Kidney epithelial cell (primary cell): ENCODE results near the gene TMEM204. TPM values are rescaled to one million over a fixed set of nuclear protein-coding genes. Genes with fewer than 3 reads are reported as not detected.

Experiments
- DNase-seq: peaks from one replicate; pipeline ENCODE4 v3.0.0-alpha.2; 2010; ENCODE audit warnings: low read depth
- H3K27me3 ChIP-seq: 2 replicates; pipeline ENCODE4 v1.6.0; 2011; ENCODE audit warnings: low read length; ENCODE audit not compliant: control insufficient read depth, insufficient read depth
- H3K36me3 ChIP-seq: 2 replicates; pipeline ENCODE4 v1.5.1; 2011; ENCODE audit warnings: low read length; ENCODE audit not compliant: control insufficient read depth, insufficient read depth
- H3K4me3 ChIP-seq: 2 replicates; pipeline ENCODE4 v1.5.1; 2011; ENCODE audit warnings: low read depth, mild to moderate bottlenecking, control low read depth, low read length
- total RNA-seq: library from RNA; depleted of rRNA; stranded (reverse); fragments of >200 nt; gene quantifications from 2 replicates; pipeline ENCODE4 v1.2.3, GENCODE V29; 2015
- TF ChIP-seq, protein P1 (sequence below): IDR thresholded peaks from 2 replicates; pipeline ENCODE4 v1.5.1; 2011; ENCODE audit warnings: mild to moderate bottlenecking, moderate library complexity, low read length, control low read depth, inconsistent platforms; ENCODE audit not compliant: insufficient read depth, poor library complexity, severe bottlenecking

TMEM204 gene
- total RNA-seq, 1 donor from 2014 or later: 4.0 TPM

GRCh38 chr16:1534021-1535020, 855 bp downstream of the TMEM204 start:
- TF ChIP-seq, protein P1, sequence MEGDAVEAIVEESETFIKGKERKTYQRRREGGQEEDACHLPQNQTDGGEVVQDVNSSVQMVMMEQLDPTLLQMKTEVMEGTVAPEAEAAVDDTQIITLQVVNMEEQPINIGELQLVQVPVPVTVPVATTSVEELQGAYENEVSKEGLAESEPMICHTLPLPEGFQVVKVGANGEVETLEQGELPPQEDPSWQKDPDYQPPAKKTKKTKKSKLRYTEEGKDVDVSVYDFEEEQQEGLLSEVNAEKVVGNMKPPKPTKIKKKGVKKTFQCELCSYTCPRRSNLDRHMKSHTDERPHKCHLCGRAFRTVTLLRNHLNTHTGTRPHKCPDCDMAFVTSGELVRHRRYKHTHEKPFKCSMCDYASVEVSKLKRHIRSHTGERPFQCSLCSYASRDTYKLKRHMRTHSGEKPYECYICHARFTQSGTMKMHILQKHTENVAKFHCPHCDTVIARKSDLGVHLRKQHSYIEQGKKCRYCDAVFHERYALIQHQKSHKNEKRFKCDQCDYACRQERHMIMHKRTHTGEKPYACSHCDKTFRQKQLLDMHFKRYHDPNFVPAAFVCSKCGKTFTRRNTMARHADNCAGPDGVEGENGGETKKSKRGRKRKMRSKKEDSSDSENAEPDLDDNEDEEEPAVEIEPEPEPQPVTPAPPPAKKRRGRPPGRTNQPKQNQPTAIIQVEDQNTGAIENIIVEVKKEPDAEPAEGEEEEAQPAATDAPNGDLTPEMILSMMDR: no peak
- no peak for DNase-seq
- Histone ChIP-seq H3K36me3 (no peaks in the 10 kb centered on the region), H3K27me3 (peaks cover 2% of the 10 kb centered on the region), H3K4me3 (peak overlapping the region; percentile 14)

- peaks cover 2% of the 10 kb centered on the region for H3K27me3 ChIP-seq
- DNase-seq: no peak
- H3K4me3 ChIP-seq: no peak overlapping the region
- no peaks in the 10 kb centered on the region for H3K36me3 ChIP-seq
- TF ChIP-seq, protein P1: no peak
Observed at GRCh38 chr16:1535391-1536291, 2.2 kb downstream of the TMEM204 start.

- TF ChIP-seq, protein P1: no peak
- H3K4me3 ChIP-seq: no peak overlapping the region
- no peaks in the 10 kb centered on the region for H3K36me3 ChIP-seq
Observed at GRCh38 chr16:1536601-1537000, 3.1 kb downstream of the TMEM204 start.

GRCh38 chr16:1537138-1537577, 3.7 kb downstream of the TMEM204 start:
- Histone ChIP-seq H3K27me3 (no peaks in the 10 kb centered on the region), H3K4me3 (no peak overlapping the region), H3K36me3 (no peaks in the 10 kb centered on the region)
- no peak for DNase-seq
- TF ChIP-seq, protein P1: no peak

More at GRCh38 chr16:1536601-1537000, 3.1 kb downstream of the TMEM204 start:
- DNase-seq: no peak
- H3K27me3 ChIP-seq: no peaks in the 10 kb centered on the region

DNA sequence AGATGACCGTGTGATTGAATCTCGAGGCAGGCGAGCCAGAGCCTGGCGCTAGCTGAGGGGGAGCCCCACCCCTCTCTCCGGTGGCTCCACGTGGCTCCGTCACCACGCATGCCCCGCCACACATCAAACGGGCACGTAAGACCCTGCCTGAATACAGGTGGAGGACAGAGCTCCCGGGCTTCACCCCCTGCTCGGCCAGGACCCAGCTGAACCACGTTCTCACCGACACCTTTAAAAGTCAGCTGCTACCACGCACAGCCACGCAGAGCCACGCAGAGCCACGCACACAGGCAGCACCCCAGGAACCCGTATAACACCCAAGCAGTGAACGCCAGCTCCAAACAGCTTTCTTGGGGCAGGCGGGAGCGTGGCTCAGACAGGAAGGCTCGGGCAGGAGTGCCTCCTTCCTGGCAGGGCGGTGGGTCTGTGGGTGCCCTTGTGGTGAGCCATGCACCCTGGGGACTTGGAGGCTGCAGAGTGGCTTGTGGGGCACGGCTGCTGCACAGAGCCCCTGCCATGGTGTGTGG, 4.4 kb downstream of the TMEM204 start:
- TF ChIP-seq, protein P1: no peak
- no peak for DNase-seq
- no peaks in the 10 kb centered on the region for H3K36me3 ChIP-seq
- no peak overlapping the region for H3K4me3 ChIP-seq
- no peaks in the 10 kb centered on the region for H3K27me3 ChIP-seq
